ENCODE measurements around the gene DNAL1. TPM values are rescaled to one million over a fixed set of nuclear protein-coding genes. Genes with fewer than 3 reads are reported as not detected.
A peak's percentile ranks its signal among the peaks of the same experiment; 100 is the strongest.

Gene DNAL1
- total RNA-seq, 1 donor from 2014 or later = 7.7 TPM

- intact Hi-C loops (cut with micrococcal nuclease) = no loop called here
- ATAC-seq (ENCODE audit: low read depth) (no peak), DNase-seq (no peak)
- TF ChIP-seq, protein P1, sequence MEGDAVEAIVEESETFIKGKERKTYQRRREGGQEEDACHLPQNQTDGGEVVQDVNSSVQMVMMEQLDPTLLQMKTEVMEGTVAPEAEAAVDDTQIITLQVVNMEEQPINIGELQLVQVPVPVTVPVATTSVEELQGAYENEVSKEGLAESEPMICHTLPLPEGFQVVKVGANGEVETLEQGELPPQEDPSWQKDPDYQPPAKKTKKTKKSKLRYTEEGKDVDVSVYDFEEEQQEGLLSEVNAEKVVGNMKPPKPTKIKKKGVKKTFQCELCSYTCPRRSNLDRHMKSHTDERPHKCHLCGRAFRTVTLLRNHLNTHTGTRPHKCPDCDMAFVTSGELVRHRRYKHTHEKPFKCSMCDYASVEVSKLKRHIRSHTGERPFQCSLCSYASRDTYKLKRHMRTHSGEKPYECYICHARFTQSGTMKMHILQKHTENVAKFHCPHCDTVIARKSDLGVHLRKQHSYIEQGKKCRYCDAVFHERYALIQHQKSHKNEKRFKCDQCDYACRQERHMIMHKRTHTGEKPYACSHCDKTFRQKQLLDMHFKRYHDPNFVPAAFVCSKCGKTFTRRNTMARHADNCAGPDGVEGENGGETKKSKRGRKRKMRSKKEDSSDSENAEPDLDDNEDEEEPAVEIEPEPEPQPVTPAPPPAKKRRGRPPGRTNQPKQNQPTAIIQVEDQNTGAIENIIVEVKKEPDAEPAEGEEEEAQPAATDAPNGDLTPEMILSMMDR (IDR thresholded peaks at IDR 0.05) = no peak
- ChIA-PET CTCF (interaction anchor here (1.0 to 9.2 kb wide), 3 partner anchors 14 to 142 kb away, joined by 3 to 78 read pairs (median 30); no protein-coding TSS in a partner anchor), POLR2A (interaction anchor here (0.5 to 10.3 kb wide), 5 partner anchors 11 to 42 kb away, joined by 4 to 183 read pairs (median 38); a partner anchor contains a TSS)
- H3K27ac Mint-ChIP-seq = peak overlapping the region; percentile 91
- H3K4me3 Mint-ChIP-seq = peak overlapping the region; percentile 74
- H3K36me3 Mint-ChIP-seq (ENCODE audit: low read depth) = peaks cover 10% of the 10 kb centered on the region
- peaks cover 95% of the 10 kb centered on the region for H3K4me1 Mint-ChIP-seq
- H3K9me3 Mint-ChIP-seq = no peaks in the 10 kb centered on the region
- H3K27me3 Mint-ChIP-seq = no peaks in the 10 kb centered on the region
Observed at GRCh38 chr14:73744175-73744867, 99.5 kb downstream of the DNAL1 start.

GRCh38 chr14:73744874-73745529 lies 100.2 kb downstream of the DNAL1 start:
- ATAC-seq (ENCODE audit: low read depth) (no peak), DNase-seq (no peak)
- no peaks in the 10 kb centered on the region for H3K9me3 Mint-ChIP-seq
- H3K4me3 Mint-ChIP-seq = peak overlapping the region; percentile 53
- H3K36me3 Mint-ChIP-seq (ENCODE audit: low read depth) = peaks cover 5% of the 10 kb centered on the region
- CTCF ChIA-PET = interaction anchor here (0.7 to 9.2 kb wide), 5 partner anchors 10 to 141 kb away, joined by 3 to 78 read pairs (median 5); no protein-coding TSS in a partner anchor
- POLR2A ChIA-PET = interaction anchor here (6.4 to 10.3 kb wide), 3 partner anchors 10 to 41 kb away, joined by 38 to 183 read pairs (median 44); a partner anchor contains a TSS
- intact Hi-C loops (cut with micrococcal nuclease) = no loop called here
- TF ChIP-seq, protein P1 (IDR thresholded peaks at IDR 0.05) = no peak
- H3K4me1 Mint-ChIP-seq = peaks cover 99% of the 10 kb centered on the region
- H3K27ac Mint-ChIP-seq = peak overlapping the region; percentile 91
- no peaks in the 10 kb centered on the region for H3K27me3 Mint-ChIP-seq

DNA sequence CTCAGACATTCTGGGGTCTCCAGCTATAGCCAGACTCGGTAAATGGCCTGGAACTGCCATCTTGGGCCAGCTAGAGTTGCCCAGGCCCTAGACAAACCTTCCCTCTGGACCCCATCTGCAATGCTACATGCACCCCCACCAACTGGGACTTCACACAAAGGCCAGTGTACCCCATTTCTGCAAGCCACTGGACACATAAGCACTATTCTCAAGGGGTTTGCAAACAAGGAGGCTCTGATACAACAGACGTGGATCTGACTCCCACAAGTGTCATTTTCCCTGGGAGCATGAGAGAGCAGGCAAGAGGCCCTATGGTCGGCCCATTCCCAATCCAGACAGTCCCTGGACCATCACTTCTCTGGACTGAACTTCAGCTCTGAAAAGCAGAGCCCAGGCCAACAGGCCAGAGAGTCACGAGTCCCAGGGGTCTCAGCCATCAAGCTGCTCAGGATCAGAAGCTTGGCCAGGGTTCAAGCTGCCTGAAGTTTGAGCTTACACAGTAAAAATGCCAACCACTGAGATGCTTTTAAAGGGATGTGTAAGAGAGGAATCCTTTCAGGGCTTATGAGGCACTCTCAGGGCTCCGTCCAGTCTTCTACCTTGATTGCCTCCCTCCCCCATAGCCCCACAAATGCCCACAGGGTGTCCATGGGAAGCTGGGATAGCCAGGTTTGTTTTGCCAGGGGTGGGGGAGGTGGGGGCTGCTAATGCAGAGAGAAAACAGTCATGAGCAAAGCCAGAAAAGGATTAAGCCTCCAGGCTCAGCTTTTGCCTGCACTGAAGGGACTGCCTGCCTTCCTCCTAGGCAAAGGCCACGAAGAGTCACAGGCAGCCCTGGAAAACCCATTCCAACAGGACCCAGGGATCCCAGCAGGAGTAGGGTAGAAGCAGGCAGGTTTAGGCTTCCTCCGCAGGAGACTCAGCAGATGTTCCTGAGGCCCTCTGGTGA lies 101.1 kb downstream of the DNAL1 start:
- H3K27me3 Mint-ChIP-seq = no peaks in the 10 kb centered on the region
- H3K4me1 Mint-ChIP-seq = peaks cover 99% of the 10 kb centered on the region
- H3K27ac Mint-ChIP-seq = peak overlapping the region; percentile 91
- H3K9me3 Mint-ChIP-seq = no peaks in the 10 kb centered on the region
- CTCF ChIA-PET = interaction anchor here (0.7 to 9.2 kb wide), 6 partner anchors 9 to 81 kb away, joined by 3 to 78 read pairs (median 4); no protein-coding TSS in a partner anchor
- intact Hi-C loops (cut with micrococcal nuclease) = no loop called here
- POLR2A ChIA-PET = interaction anchor here (0.6 to 10.3 kb wide), 5 partner anchors 9 to 1478 kb away, joined by 3 to 183 read pairs (median 38); a partner anchor contains a TSS
- TF ChIP-seq, protein P1 (IDR thresholded peaks at IDR 0.05) = no peak
- ATAC-seq (ENCODE audit: low read depth) (no peak), DNase-seq (no peak)
- peaks cover 6% of the 10 kb centered on the region for H3K36me3 Mint-ChIP-seq (ENCODE audit: low read depth)
- H3K4me3 Mint-ChIP-seq = no peak overlapping the region

DNA sequence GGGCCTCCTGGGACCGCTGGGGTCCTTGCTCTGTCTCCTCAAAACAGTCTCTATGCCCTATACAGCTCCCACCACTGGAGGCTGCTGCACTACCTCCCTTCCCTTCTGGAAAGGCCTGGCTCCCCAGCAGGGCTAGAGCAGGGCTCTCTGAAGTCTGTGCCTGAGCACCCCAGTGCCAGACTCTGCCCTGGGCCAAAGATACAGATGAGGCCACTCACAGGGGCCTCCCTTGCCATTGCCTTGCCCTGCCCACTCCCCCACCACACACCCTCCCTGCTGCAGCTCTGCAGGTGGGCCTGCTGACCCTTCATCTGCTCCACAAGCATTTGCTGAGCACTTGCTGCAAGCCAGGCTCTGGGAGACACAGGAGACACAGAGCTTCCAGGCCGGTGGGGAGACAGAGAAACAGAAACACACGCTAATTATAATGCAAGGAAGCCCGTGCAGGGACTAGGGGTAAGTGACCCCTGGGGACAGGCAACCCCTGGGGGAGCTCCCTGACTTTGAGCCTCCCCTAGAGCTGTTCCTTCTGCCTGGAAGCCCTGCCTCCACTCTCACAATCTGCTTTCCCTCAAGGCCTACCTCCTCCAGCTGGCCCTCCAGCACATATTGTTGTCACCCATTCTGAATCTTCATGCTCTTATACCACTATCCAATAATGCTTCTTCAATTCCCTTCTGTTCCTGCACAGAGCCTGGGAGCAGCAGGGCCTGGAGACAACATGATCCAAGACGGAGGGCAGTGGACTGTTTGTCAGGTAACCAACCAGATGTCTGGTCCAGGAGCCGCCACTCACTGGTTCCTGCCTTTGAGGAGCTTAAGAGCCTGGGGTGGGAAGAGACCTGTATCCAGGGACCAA lies 102.0 kb downstream of the DNAL1 start:
- POLR2A ChIA-PET = interaction anchor here (1.0 to 10.3 kb wide), 3 partner anchors 8 to 39 kb away, joined by 7 to 183 read pairs (median 44); a partner anchor contains a TSS
- H3K4me3 Mint-ChIP-seq = peak overlapping the region; percentile 44

More for the DNA sequence above, 102.0 kb downstream of the DNAL1 start:
- ATAC-seq (ENCODE audit: low read depth) (peak; percentile 11), DNase-seq (no peak)
- no peaks in the 10 kb centered on the region for H3K9me3 Mint-ChIP-seq
- peaks cover 6% of the 10 kb centered on the region for H3K36me3 Mint-ChIP-seq (ENCODE audit: low read depth)
- H3K4me1 Mint-ChIP-seq = peaks cover 99% of the 10 kb centered on the region
- intact Hi-C loops (cut with micrococcal nuclease) = no loop called here
- TF ChIP-seq, protein P1 (IDR thresholded peaks at IDR 0.05) = no peak
- H3K27me3 Mint-ChIP-seq = no peaks in the 10 kb centered on the region
- H3K27ac Mint-ChIP-seq = peak overlapping the region; percentile 91
- CTCF ChIA-PET = interaction anchor here (1.2 to 9.2 kb wide), 6 partner anchors 8 to 80 kb away, joined by 3 to 78 read pairs (median 4); no protein-coding TSS in a partner anchor

Data from activated B cell treated with CpG ODN at 0.5 μM for 24 hours (primary cell).